Astrocyte of the cerebellum (primary cell): Measurements from ENCODE around the gene MRPS34.

Experiments
- DNase-seq: peaks from one replicate; pipeline ENCODE4 v3.0.0-alpha.2; 2011; ENCODE audit warnings: low read depth
- H3K4me3 ChIP-seq: 2 replicates; pipeline ENCODE4 v1.5.1; 2011; ENCODE audit warnings: mild to moderate bottlenecking, low read depth, low read length, moderate library complexity
- in situ Hi-C: cut with HindIII; loops from 2 replicates; pipeline ENCODE4 v1.10.0; 2017; ENCODE audit warnings: low sequenced_read_pairs
- TF ChIP-seq, protein P1 (sequence below): IDR thresholded peaks from 2 replicates; pipeline ENCODE4 v1.5.1; 2012; ENCODE audit warnings: low read length, low read depth, moderate library complexity, mild to moderate bottlenecking; ENCODE audit errors: missing control alignments

The MRPS34 gene

DNA sequence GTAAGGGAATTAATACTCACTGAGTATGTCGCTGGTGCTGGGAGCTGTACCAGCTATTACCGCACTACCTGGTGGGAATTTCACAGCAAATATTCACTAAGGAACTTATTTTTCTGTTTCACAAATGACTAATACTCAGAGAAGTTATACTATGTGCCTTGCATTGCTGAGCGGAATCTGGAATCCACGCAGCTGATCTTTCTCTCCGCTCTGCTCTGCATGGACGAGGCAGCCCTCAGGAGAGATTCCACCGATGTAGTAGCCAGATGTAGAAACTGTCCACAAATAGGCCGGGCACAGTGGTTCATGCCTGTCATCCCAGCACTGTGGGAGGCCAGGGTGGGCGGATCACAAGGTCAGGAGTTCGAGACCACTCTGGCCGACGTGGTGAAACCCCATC, 18.7 kb downstream of the MRPS34 start:
- H3K4me3 ChIP-seq, result no peak overlapping the region
- TF ChIP-seq, protein P1, sequence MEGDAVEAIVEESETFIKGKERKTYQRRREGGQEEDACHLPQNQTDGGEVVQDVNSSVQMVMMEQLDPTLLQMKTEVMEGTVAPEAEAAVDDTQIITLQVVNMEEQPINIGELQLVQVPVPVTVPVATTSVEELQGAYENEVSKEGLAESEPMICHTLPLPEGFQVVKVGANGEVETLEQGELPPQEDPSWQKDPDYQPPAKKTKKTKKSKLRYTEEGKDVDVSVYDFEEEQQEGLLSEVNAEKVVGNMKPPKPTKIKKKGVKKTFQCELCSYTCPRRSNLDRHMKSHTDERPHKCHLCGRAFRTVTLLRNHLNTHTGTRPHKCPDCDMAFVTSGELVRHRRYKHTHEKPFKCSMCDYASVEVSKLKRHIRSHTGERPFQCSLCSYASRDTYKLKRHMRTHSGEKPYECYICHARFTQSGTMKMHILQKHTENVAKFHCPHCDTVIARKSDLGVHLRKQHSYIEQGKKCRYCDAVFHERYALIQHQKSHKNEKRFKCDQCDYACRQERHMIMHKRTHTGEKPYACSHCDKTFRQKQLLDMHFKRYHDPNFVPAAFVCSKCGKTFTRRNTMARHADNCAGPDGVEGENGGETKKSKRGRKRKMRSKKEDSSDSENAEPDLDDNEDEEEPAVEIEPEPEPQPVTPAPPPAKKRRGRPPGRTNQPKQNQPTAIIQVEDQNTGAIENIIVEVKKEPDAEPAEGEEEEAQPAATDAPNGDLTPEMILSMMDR, result no peak
- in situ Hi-C loops, result no loop called here
- DNase-seq, result no peak

DNA sequence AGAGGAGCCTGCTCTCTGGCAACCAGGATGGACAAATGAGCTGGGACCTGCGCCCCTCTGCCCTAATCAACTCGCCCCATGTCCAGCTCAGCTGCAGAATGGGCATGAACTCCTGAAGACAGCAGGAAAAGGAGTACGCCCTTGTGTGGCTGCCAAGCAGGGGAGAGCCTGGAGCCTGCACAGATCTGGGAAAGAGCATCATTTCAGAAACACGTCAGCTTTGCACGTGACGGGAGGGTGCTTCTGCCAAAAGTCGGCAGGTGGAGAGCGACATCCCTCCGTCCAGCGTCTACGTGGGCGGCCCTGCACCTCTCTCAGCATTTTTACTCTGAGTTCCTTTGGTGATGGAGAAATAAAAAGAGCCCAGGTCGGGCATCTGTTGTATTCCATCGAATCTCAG, 20.1 kb downstream of the MRPS34 start:
- H3K4me3 ChIP-seq, result no peak overlapping the region
- in situ Hi-C loops, result no loop called here
- TF ChIP-seq, protein P1, result no peak
- no peak for DNase-seq

GRCh38 chr16:1751946-1752345, 21.0 kb downstream of the MRPS34 start:
- no peak for DNase-seq

GRCh38 chr16:1749152-1750117, 23.5 kb downstream of the MRPS34 start:
- no peak overlapping the region for H3K4me3 ChIP-seq
- TF ChIP-seq, protein P1, result no peak
- in situ Hi-C loops, result loop anchor here (10.0 kb wide), 1 partner anchor 65 kb away; no protein-coding TSS in a partner anchor
- DNase-seq, result no peak

More at GRCh38 chr16:1751946-1752345, 21.0 kb downstream of the MRPS34 start:
- TF ChIP-seq, protein P1, result no peak
- in situ Hi-C loops, result no loop called here
- no peak overlapping the region for H3K4me3 ChIP-seq

DNA sequence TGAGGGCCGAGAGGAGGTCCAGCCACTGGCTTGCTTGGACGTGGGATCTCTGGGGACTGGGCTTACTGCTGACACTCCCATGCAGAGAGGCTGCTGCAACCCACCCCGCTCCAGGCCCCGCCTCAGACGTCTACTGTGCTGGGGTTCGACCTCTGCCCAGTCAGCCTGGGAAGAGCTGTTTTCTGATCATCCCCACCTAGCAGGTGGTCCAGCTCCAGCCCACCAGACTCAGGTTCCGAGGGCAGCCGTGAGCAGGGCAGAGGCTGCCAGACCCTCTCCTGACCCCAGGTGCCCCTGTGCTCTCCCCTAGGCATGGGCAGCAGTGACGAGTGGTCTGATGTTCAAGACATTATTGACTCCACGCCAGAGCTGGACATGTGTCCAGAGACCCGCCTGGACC, 25.0 kb downstream of the MRPS34 start:
- no peak for DNase-seq
- no peak overlapping the region for H3K4me3 ChIP-seq
- in situ Hi-C loops, result loop anchor here (10.0 kb wide), 1 partner anchor 63 kb away; no protein-coding TSS in a partner anchor

GRCh38 chr16:1746693-1747195, 26.2 kb downstream of the MRPS34 start:
- TF ChIP-seq, protein P1, result no peak
- no peak overlapping the region for H3K4me3 ChIP-seq
- no peak for DNase-seq
- in situ Hi-C loops, result loop anchor here (10.0 kb wide), 1 partner anchor 62 kb away; no protein-coding TSS in a partner anchor

More for the DNA sequence above, 25.0 kb downstream of the MRPS34 start:
- TF ChIP-seq, protein P1, result no peak
